ENCODE results near the gene PAX5. TPM values are rescaled to one million over a fixed set of nuclear protein-coding genes. Genes with fewer than 3 reads are reported as not detected.

PAX5 gene
- total RNA-seq, 2 donors from 2014 or later, result 0.46 to 0.59 TPM

GRCh38 chr9:36902080-36902716 lies 131.9 kb downstream of the PAX5 start:
- DNase-seq (no peak), ATAC-seq (no peak)
- intact Hi-C loops (cut with DNase I, micrococcal nuclease), result no loop called here

- intact Hi-C loops (cut with DNase I, micrococcal nuclease), result no loop called here
- ATAC-seq, result no peak
- no peak for DNase-seq
Observed at GRCh38 chr9:36901528-36901927, 132.5 kb downstream of the PAX5 start.

- ATAC-seq (no peak), DNase-seq (no peak)
Observed at GRCh38 chr9:36900856-36901220, 133.2 kb downstream of the PAX5 start.

GRCh38 chr9:36900136-36900855 lies 133.8 kb downstream of the PAX5 start:
- ATAC-seq, result no peak
- intact Hi-C loops (cut with DNase I, micrococcal nuclease), result no loop called here
- DNase-seq, result no peak

More at GRCh38 chr9:36900856-36901220, 133.2 kb downstream of the PAX5 start:
- intact Hi-C loops (cut with DNase I, micrococcal nuclease), result no loop called here

GRCh38 chr9:36899406-36899805 lies 134.7 kb downstream of the PAX5 start:
- no peak for ATAC-seq
- DNase-seq, result no peak
- intact Hi-C loops (cut with DNase I, micrococcal nuclease), result no loop called here

GRCh38 chr9:36898431-36899020 lies 135.5 kb downstream of the PAX5 start:
- intact Hi-C loops (cut with DNase I, micrococcal nuclease), result no loop called here
- ATAC-seq, result no peak
- no peak for DNase-seq

GRCh38 chr9:36897478-36897877 lies 136.6 kb downstream of the PAX5 start:
- intact Hi-C loops (cut with DNase I, micrococcal nuclease), result no loop called here
- no peak for DNase-seq
- ATAC-seq, result no peak

GRCh38 chr9:36897019-36897418 lies 137.0 kb downstream of the PAX5 start:
- DNase-seq (no peak), ATAC-seq (no peak)
- intact Hi-C loops (cut with DNase I, micrococcal nuclease), result no loop called here

- ATAC-seq (no peak), DNase-seq (no peak)
- intact Hi-C loops (cut with DNase I, micrococcal nuclease), result no loop called here
Observed at GRCh38 chr9:36896296-36896695, 137.8 kb downstream of the PAX5 start.

- intact Hi-C loops (cut with DNase I, micrococcal nuclease), result no loop called here
- no peak for ATAC-seq
- no peak for DNase-seq
Observed at GRCh38 chr9:36895744-36896260, 138.3 kb downstream of the PAX5 start.

- no peak for DNase-seq
- intact Hi-C loops (cut with DNase I, micrococcal nuclease), result no loop called here
Observed at GRCh38 chr9:36894695-36895310, 139.3 kb downstream of the PAX5 start.

GRCh38 chr9:36893911-36894310 lies 140.2 kb downstream of the PAX5 start:
- DNase-seq (no peak), ATAC-seq (no peak)
- intact Hi-C loops (cut with DNase I, micrococcal nuclease), result no loop called here

More at GRCh38 chr9:36894695-36895310, 139.3 kb downstream of the PAX5 start:
- ATAC-seq, result no peak

GRCh38 chr9:36893184-36893583 lies 140.9 kb downstream of the PAX5 start:
- intact Hi-C loops (cut with DNase I, micrococcal nuclease), result no loop called here
- ATAC-seq (no peak), DNase-seq (no peak)

- intact Hi-C loops (cut with DNase I, micrococcal nuclease), result no loop called here
- DNase-seq (no peak), ATAC-seq (no peak)
Observed at GRCh38 chr9:36892279-36892678, 141.8 kb downstream of the PAX5 start.

- ATAC-seq (no peak), DNase-seq (no peak)
- intact Hi-C loops (cut with DNase I, micrococcal nuclease), result no loop called here
Observed at GRCh38 chr9:36891341-36891811, 142.7 kb downstream of the PAX5 start.

GRCh38 chr9:36889844-36890243 lies 144.2 kb downstream of the PAX5 start:
- DNase-seq (no peak), ATAC-seq (no peak)
- intact Hi-C loops (cut with DNase I, micrococcal nuclease), result no loop called here

- ATAC-seq (no peak), DNase-seq (peak in 1 of 2 donors; percentile 7)
- intact Hi-C loops (cut with DNase I, micrococcal nuclease), result no loop called here
Observed at GRCh38 chr9:36888551-36888950, 145.5 kb downstream of the PAX5 start.

GRCh38 chr9:36884721-36885120 lies 149.3 kb downstream of the PAX5 start:
- ATAC-seq (no peak), DNase-seq (no peak)
- intact Hi-C loops (cut with DNase I, micrococcal nuclease), result no loop called here

GRCh38 chr9:36882594-36882993 lies 151.5 kb downstream of the PAX5 start:
- intact Hi-C loops (cut with DNase I, micrococcal nuclease), result no loop called here
- ATAC-seq, result no peak

More at GRCh38 chr9:36882594-36882993, 151.5 kb downstream of the PAX5 start:
- DNase-seq, result no peak

Measured in left colon (tissue), 2 donors.